HS-5 (cell line): ENCODE measurements around the gene DOLPP1.

Experiments used
- DNase-seq: peaks from one replicate; pipeline ENCODE4 v3.0.0-alpha.2; 2012; ENCODE audit warnings: low read depth

The DOLPP1 gene

DNA sequence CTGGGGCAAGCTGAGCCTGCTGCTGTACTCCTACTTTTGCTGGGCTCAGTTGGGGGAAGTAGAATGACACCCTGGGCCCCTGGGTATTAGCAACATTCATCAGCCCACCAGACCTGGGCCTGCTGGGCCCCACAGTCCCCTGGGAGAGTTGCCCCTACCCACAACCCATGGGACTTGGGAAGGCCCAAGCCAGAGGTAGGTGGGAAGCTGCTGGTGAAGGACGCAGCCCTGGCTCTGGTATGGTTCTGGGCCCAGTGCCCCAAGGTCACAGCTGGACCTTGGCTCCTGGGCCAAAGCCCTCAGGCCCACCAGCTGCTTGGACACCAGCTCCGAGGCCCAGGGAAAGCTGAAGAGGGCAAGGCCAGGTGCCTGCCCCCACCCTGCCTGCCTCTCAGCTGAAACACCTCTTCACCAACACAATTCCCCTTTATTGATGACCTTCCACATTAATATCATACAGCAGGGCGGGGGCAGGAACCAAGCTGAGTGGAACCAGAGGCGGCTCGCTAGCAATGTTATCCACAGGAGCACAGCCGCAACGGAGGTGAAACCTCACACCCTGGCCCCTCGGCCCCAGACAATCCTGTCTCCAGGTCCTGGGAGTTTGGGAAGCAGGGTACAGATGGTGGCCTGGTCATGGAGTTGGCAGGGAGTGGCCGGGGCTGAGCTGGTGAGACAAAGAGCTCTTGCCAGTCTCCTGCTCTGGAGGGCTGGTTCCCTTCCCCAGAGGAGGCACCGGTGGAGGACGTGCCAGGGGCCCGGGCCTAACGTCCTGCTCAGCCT is 13.7 kb downstream of the DOLPP1 start:
- DNase-seq = no peak

DNA sequence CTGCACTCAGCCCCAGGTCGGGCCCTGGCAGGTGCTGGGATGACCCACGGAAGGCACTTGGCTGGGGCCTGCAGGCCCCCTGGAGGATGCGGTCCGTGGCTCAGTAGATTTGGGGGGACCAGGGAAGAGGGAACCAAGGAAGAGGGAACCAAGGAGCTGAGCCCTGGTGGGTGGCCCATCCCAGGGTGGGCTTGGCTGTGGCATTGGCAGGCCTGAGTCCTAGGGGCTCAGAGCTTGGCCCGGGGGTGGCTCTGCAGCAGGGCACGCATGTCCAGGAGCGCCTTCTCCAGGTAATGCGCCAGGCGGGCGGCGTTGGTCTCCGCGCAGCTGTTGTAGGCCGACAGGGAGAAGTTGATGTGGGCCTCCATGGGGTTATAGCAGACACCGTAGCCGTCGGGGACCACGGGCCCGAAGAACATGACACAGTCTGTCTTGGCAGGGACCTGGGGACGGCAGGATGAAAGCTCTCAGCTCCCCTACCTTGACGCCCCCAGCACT is 14.3 kb downstream of the DOLPP1 start:
- no peak for DNase-seq

DNA sequence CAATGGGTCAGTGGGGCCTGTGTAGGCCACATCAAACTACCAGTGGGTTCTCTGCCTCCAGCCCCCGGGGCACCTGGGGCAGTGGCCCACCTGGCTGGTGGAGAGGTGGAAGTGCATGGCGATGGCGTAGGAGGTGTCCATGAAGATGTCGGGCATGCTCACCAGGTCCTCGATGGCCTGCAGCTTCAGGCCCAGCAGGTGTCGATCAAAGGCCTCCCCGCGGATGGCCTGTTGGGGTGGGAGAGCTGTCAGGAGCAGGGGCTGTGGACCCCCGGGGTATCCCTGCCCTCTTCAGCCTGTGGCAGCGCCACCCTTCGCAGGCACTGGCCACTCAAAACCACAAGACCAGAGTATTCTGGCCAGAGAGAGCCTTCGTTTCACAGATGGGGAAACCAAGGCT is 15.0 kb downstream of the DOLPP1 start:
- no peak for DNase-seq

DNA sequence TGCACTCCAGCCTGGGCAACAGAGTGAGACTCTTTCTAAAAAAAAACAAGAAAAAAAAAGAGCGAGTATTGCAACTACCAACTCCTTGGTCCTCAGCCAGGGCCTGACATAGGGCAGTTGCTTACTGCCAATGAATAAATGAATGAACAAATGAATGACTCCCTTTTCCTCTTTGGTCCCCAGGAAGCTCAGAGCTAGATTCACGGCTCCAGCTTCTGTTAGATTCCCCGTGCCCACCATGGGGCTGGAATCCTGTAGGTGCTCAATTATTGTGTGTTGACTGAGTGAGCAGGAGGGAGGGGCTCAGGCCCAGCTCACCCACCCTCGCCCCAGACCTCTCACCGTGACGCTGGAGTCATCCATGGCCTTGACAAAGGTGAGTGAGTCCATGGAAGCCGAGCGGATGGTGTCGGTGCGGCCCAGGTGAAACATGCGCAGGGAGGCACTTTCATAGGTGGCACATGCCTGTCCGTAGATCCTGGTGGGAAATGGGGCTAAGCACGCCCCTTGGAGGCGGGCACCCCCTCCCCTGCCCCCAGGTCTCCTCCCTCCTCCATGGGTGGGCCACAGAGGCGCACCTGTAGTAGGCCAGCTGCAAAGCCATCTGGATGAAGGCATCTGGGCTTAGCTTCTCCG is 16.9 kb downstream of the DOLPP1 start:
- no peak for DNase-seq

DNA sequence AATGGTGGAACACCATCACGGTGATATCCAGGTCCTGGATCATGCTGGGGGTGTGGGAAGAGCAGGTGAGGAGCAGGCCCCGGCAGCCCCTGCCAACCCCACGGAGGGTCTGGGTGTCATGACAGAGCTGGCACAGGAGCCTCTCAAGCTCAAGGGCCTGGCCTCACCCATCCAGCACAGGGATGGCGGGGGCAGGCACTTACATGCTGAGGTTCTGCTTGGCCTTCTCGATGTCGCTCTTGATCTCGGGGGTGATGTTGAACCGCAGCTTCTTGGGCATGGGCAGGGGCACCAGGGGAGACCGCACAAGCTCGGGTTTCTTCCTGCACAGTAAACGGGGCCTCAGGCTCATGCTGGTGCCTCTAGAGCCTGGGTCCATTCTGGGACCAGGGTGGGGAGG is 17.4 kb downstream of the DOLPP1 start:
- no peak for DNase-seq

DNA sequence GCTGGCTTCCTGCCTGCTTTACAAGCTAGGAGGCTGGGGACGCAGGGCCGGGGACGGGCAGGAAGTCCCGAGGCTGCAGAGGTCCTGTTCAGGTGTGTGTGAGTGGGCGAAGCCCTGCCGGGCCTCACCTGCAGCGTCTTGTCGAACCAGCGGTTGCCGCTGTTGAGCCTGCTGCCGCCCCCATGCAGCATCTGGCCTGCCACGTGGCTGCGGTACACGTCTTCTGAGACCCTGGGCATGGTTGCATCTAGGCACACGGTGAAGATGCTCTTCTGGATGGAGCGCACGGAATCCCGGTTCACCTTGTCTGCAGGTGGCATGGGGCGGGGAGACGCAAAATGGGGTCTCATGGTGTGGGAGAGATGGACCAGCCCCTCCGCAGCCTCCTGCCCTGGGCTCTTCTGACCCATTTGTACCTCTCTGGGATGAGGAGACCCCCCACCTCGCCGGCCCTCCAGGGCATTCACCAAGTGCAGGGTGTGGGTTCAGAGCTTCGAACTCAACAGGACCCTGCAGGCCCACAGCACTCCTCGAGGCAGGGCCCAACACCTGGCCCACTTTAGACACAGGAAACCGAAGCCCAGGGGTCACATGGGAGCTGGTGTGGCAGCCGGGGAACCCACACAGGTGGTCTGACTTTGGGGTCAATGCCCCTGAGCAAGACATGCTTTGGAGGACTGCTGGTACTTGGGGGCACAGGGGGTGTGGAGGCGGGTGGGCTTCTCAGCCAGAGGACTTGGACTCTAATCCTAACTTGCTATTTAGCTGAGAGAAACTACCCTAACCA is 19.7 kb downstream of the DOLPP1 start:
- DNase-seq = no peak

DNA sequence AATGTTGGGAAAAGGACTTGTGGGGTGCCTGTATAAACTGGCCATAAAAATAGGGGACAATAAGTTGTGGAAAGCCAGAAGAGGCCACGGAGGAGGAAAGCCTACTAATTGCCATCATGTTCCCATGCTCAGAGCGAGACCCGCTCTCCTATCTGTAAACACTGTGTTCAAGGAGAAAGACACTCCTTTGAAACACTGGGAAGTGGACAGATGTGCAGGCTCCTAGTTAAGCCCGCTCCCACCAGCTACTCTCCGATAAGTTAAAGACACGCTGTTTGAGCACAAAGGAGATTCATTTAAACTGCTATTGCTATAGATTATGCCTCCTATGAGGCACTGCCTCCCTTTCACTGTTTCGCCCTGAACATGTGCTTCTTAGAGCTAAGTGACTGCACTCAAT is 20.4 kb downstream of the DOLPP1 start:
- DNase-seq = no peak

DNA sequence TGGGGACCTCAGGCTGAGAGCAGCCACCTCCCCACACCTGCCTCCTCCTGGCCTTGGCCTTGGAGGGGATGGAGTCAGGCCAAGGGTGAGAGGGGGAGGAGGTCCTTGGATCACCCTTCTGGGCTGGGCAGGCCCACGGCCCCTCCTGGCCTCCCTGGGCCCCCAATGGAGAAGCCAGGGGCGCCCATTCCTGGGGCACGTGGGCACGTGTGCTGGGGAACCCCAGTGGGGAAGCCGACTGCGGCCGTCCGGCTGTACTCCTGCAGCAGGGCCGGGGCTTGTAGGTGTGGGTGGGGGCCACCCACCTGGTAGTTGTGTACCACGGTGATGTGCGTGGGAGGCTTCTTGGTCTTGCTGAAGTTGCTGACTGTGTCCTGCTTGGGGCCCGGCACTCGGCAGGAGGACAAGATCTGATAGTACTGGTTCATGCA is 21.2 kb downstream of the DOLPP1 start:
- DNase-seq = no peak

DNA sequence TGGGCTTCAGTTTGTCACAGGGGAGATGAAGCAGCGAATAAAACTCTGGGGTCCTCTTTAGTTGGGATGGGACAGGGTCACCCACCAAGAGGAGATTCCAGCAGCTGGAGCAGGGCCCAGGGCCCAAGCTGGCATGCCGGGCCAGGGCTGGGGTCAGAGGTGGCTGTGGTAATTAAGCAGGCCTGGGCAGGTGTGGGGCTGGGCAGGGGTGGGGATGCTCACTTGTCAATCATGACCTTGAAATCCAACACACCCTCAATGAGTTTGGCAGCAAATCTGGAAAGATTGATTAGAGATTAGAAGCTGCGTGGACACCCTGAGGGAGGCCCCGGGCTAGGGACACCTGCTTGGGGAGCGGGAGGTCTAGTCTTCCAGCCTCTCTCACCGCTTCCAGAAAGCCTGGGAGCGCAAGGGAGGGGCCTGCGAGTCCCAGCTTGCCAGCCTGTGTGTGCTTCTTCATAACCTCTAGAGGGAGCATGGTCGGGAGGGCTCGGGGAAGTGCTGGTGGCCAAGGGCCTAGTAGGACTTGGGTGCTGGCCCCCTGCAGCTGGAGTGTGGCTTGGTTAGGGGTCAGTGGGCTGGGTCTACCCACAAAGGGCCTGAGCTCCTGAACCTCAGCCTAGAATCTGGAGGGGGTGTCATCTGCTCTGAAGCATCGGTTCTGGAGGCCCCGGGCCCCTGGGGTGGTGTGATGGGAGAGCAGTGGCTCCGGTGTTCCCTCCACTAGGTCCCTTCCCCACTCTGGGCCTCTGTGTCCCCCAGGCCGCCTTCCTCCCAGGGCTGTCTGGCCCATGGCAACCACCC is 22.1 kb downstream of the DOLPP1 start:
- DNase-seq = no peak

DNA sequence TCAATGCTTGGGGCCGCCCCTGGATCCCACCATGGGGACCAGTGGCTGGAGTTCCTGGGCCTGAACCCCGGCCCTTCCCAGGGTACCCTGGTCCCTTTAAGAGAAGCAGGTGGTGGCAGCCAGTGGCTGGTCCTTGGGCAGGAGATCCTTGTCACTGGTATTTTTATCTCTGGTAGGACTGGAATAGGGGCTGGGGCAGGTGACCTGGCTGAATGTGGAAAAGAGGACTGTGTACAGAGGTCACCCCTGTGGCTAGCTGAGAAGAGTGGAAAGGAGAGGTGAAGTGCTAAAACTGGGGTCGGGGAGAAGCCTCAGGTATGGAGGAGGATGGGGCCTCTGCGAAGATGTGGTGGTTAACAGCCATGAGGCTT is 22.7 kb downstream of the DOLPP1 start:
- DNase-seq = no peak

DNA sequence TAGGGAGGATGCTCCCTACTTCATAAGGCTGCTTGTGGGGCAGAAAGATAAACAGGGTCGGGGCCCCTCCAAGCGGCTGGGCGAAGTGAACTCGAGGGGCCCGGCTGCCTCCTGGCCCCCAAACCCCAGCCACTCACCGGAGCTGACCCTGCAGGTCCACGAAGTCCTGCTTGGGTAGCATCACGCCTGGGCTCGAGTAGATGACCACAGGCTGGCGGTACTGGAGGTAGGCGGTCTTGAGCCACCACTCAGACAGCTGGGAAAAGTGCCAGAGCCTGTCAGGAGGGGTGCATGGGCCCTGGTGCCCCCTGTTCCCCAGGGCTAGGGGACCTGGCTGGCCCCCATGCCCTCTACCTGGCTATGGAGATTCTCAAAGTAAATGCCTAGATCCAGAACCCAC is 23.1 kb downstream of the DOLPP1 start:
- no peak for DNase-seq

DNA sequence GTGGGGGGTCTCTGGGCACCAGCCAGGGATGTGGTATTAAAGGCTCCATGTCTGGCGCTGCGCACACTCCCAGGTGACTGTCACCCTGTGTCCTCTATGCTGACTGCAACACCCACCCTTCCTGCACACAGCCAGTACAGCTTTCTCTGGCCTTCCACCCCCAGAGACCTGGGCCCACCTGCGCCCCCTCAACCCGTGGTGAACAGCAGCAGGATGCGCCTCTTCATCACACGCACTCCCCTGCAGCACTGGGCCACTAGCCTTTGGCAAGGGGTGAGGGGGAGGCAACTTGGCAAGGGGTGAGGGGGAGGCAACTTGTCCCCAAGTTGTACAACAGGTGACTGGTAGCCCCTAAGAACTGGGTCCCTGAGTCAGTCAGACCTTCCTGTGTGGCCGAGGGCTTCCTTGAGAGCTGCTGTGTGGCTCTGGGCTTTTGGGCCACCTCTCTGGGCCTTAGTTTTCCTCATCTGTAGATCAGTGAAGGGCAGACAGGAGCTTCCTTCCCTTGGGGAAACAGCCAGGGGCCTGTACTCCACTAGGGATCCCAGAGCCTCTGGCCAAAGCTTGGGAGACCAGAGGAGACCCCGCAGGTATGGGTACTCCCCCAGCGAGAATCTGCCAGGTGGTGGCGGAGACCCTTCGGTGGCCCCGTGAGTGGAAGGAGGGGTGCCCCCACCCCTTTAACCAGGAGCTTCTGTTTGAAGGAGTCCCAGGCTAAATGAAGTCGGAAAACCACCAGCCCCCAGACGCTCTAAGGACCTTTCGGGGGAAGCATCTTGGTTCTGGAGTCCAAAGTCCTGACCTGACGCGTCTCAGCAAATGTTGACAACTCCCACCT is 25.2 kb downstream of the DOLPP1 start:
- DNase-seq = no peak

DNA sequence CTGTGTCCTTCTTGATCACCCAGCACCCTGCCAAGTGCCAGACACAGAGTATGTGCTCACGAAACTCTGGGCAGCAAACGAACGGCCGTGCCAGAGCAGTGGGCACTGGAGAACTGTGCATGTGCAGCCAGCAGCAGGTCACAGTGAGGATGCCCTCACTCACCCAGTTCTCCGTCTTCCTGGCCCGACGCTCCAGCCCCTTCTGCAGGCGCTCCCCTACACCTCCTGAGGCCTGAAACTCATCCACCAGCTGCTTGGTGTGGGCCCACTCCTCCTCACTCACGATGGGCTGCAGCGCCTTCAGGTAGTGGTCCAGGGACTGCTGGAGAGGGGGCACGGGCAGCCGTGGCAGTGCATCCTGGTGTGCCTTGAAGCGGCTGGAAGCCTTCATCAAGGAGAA is 26.7 kb downstream of the DOLPP1 start:
- DNase-seq = no peak

DNA sequence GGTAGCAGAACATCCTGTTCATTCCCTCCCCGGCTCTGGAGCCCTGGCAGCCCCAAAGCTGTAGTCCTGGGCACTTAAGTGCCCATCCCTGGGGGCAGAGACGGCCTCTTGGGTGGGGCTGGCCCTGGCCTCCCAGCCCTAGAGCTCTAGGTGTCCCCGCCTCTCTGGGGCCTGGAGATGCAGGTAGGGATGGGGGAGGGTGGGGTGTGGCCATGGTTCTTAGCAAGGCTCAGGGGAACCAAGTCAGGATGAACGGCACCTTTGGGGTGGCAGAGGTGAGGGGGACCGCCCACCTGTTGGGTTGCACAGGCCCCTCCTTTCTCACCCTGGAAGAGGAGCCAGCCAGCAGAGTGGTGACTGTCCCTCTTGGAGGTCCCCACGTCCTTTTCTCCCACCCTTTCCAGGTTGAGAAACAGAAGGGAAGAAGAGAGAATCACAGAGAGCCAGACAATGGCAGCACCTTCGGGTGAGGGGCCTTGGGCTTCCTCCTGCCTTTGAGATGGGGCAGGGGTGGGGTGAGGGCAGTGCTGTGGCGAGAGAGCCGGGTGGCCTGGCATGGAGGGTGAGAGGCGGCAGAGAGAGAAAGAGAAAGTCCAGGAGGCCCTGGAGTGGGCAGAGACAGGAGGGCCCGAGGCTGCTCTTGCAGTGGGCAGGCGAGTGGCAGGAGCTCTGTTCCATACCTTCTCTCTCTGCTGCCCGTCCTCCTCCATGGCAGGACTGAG is 27.3 kb downstream of the DOLPP1 start:
- no peak for DNase-seq

DNA sequence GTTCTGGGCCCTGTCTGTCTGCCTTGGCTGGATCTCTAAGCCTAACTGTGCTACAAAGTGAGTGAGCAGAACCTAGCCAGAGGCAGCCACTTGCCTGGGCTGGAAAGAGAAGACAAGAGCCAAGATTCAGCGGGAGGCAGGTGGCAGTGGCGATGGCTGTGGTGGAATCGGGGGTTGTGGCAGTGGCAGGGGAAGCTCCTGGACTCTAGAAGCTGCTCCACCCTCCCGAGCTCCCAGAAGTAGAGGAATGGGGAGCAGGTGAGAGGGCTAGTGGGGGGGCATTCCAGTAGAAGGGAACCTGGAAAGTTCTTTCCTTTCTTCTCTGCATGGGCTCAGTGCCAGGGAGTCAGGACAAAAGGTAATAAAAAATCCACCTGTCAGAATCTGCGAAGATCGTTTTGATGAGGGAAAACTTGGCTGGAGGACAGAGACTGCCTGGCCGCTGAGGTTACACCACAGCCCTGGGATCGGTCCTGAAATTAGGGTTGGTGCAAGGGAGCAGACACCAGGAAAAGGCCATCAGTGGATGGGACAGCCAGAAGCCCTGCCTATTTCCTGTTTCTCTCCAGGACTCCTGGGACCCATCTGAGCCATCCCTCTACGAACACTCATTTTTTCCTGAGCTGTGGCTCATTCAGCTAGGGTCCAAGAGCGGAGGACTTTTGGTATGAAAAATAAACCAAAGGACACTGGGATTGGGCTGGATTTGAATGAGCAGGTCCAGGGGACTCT is 28.1 kb downstream of the DOLPP1 start:
- no peak for DNase-seq

DNA sequence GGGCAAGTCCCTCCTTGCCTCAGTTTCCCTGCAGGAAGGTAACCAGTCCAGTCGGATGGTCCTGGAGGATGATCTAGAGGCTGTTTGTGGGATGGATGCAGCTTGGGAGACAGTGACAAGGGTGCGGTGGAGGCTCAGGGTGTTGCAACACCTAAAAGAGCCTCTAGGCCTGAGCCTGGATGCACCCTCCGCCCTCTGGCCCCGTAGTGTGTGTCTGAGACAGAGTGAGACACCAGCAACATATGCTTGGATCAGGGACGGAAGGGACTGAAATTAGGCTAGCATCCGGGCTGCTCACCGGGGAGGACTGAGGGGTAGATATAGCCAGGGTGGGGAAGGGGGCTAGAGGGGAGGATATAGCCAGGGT is 28.6 kb downstream of the DOLPP1 start:
- no peak for DNase-seq

DNA sequence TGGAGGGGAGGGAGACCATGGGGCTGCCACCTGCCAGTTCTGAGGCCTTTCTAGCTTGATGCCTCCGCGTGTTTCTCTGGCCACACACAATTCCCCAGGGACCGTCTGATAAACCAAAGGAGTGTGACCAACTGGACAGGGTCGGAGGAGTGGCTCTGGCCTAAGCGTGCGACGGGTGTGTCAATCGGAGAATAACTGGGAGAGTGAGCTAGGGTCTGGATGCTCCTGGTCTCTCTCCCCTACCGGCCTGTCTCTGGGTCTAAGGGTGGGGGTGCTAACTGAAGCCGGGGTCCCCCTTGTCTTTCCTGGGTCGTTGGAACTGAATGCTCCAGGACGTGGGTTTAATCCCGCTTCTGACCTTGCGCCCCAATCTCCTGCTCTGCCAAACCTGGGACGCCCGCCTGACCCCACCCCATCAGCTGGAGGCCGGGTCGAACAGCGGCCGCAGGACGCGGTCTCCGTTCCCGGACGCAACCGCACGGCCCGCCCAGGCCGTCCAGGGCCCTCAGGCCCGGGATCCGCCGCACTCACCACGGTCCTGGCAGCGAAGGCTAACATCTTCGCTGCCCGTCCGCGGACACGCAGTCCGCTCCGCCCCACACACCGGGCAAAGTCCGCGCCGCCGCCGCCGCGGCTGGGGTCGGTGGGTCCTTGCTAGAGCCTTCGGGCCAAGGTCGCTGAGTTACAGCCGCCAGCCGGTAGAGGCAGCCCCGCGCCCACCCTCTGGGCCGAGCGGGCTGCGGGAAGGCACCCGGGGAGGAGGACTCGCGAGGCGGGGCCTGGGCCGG is 29.2 kb downstream of the DOLPP1 start:
- no peak for DNase-seq

DNA sequence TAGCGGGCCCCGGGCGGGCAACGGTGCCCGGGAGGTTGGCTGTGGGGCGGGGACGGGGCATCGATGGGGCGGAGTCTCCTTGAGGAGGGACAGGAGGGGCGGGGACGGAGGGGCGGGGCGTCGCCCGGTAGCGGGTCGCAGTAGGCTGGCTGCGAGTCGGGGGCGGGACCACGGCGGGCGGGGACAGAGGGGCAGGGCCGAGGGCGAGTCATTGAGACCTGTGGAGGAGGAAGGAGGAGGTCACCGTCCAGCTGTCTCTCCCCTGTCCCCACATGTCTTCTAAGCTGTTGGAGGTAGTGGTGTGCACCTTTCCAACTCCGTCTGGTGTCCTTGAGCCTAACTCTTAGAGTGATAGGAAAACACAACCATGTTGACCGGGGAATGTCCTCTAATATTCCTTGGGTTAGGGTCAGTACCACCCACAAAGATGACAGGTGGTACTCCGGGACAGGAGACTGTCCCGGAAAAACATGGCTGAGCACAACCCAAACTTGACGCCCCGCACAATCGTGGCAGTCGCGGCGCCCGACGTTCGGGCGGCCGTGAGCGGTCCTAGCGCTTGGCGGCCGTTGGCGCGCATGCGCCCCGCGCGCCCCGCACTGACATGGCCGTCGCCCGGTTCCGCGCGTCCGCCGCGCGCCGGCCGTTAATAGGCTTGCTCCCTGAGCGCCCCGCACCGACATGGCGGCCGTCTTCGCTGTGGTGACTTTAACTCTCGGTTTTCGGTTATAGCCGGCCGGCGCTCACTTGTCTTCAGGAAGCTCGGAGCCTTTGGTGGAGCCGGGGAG is 30.0 kb downstream of the DOLPP1 start, which contains the start of the genes CRAT and PTPA:
Gene CRAT (minus strand): TSS at position 54 of the 788 bp plus-strand sequence. CDS start 284 bp downstream, outside the sequence.
Gene PTPA (plus strand): TSS at position 676 of the 788 bp plus-strand sequence. CDS start 186 bp downstream, outside the sequence.
- peak; percentile 65 for DNase-seq
